D721Med (cell line): ENCODE results near the gene KRTAP1-4.

Experiments used
- DNase-seq: peaks from one replicate; pipeline ENCODE4 v3.0.0; 2011; ENCODE audit warnings: low spot score; ENCODE audit not compliant: insufficient read length
- FAIRE-seq: peaks from 2 replicates; lab custom pipeline; 2011; peaks lifted over from hg19 to GRCh38; lab: Jason Lieb, UNC
- CTCF ChIP-seq: IDR thresholded peaks from 2 replicates; pipeline ENCODE4 v1.5.1; 2012; ENCODE audit warnings: mild to moderate bottlenecking, control low read depth; ENCODE audit not compliant: insufficient read depth; ENCODE audit errors: missing control alignments

The KRTAP1-4 gene

GRCh38 chr17:40986920-40987319 lies 43.1 kb downstream of the KRTAP1-4 start:
- DNase-seq (no peak), FAIRE-seq (no peak)
- no peak for TF ChIP-seq CTCF

- DNase-seq (no peak), FAIRE-seq (no peak)
- TF ChIP-seq CTCF = no peak
These were observed 45.8 kb downstream of the KRTAP1-4 start, which contains the start of gene KRT40 for GRCh38 chr17:40984226-40984625. Gene KRT40 (minus strand): TSS chr17:40984326. CDS start chr17:40984273, 53 bp downstream.

- TF ChIP-seq CTCF = no peak
- no peak for FAIRE-seq
- no peak for DNase-seq
These were observed 48.9 kb downstream of the KRTAP1-4 start for GRCh38 chr17:40981115-40981514.

- FAIRE-seq (no peak), DNase-seq (no peak)
- no peak for TF ChIP-seq CTCF
These were observed 49.4 kb downstream of the KRTAP1-4 start for GRCh38 chr17:40980596-40980995.

- FAIRE-seq (no peak), DNase-seq (no peak)
- TF ChIP-seq CTCF = no peak
These were observed 49.9 kb downstream of the KRTAP1-4 start for GRCh38 chr17:40980117-40980516.
